RWPE2 (cell line): ENCODE data around the gene GOLGA8O.
"Not testable (repeated sequence)": the region's sequence is repeated elsewhere in the genome, so short reads cannot be mapped to it uniquely, and the experiment has no call there.

Experiments
- ATAC-seq: fragments of 200-7000 bp; cut with Tn5 transposase; 3 replicates; pipeline ENCODE4 v1.9.1; 2021; ENCODE audit warnings: low read depth
- DNase-seq: peaks from one replicate; pipeline ENCODE4 v3.0.0-alpha.2; 2020; ENCODE audit warnings: low spot score
- H3K27ac ChIP-seq: fragments of 450-650 bp; 2 replicates; pipeline ENCODE4 v1.5.1; 2017; ENCODE audit warnings: mild to moderate bottlenecking; ENCODE audit not compliant: poor library complexity, severe bottlenecking
- H3K27me3 ChIP-seq: fragments of 250-450 bp; sonication (Bioruptor Pico); 2 replicates; pipeline ENCODE4 v1.5.1; 2021; ENCODE audit warnings: mild to moderate bottlenecking, moderate library complexity; ENCODE audit not compliant: insufficient read depth, poor library complexity, severe bottlenecking
- H3K36me3 ChIP-seq: fragments of 250-450 bp; sonication (Bioruptor Pico); 2 replicates; pipeline ENCODE4 v1.5.1; 2020; ENCODE audit warnings: low read depth, mild to moderate bottlenecking, moderate library complexity
- H3K4me1 ChIP-seq: fragments of 250-450 bp; sonication (Bioruptor Pico); 2 replicates; pipeline ENCODE4 v1.5.1; 2021; ENCODE audit warnings: mild to moderate bottlenecking, moderate library complexity; ENCODE audit not compliant: insufficient read depth, poor library complexity, severe bottlenecking
- H3K4me3 ChIP-seq: fragments of 250-450 bp; sonication (Bioruptor Pico); 2 replicates; pipeline ENCODE4 v1.5.1; 2021; ENCODE audit warnings: mild to moderate bottlenecking, moderate library complexity; ENCODE audit not compliant: severe bottlenecking
- H3K9me3 ChIP-seq: fragments of 250-450 bp; sonication (Bioruptor Pico); 2 replicates; pipeline ENCODE4 v1.5.1; 2021; ENCODE audit warnings: mild to moderate bottlenecking, moderate library complexity; ENCODE audit not compliant: severe bottlenecking

Gene GOLGA8O

GRCh38 chr15:32455534-32455933 lies at the start of gene GOLGA8O:
GOLGA8O (minus strand) TSS chr15:32455634; CDS start chr15:32455536, 98 bp downstream.
- not testable (repeated sequence) for H3K36me3 ChIP-seq, H3K4me3 ChIP-seq, H3K27me3 ChIP-seq, H3K4me1 ChIP-seq, ATAC-seq, DNase-seq, H3K9me3 ChIP-seq, H3K27ac ChIP-seq

DNA sequence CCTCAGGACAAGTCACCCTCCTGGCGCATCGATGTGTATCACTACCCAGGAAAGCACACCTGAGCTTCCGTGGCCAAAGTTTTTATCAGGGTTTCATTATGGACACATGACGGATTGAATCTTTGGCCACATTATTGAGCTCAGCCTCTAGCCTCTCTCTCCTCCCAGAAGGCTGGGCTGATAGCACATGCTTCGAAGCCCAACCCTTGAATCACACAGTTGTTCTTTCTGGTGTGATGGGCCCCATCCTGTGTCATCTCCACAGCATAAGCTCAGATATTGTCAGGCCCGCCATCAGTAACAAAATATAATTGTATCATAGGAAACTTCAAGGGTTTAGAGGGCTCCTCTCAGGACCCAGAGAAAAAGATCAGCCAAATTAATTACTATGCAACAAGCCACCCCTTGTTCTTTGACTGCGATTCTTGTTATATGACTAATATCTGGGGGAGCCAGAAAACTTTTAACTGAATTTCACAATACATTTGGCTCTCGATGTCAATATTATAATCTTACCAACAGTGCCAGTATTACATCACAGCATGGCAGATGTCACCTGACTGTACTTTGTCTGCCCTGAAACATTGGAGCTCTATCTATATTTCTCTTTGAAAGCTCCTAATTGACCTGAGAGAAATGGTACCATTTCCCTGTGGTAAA lies 48.8 kb upstream of the GOLGA8O start:
- peak; percentile 77 for ATAC-seq
- H3K4me3 ChIP-seq, result not testable (repeated sequence)

DNA sequence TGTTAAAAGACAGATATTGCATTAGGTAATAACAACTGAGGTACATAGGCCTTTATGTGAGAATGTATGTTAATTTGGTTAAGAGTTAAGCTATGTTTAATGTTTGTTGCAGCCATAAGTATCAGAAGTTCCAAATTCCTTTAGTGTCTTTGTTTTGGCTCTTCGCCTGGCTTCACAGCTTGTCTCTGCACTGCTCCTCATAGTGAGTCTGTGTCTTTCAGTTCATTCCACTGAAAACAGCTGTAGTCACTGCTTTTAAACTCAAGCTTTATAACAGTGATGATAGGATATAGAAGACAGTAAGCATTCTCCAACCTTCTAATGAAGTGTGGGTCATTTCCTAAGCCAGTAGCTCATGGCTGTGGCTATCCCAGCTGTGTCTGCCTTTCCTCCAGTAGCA lies 47.5 kb upstream of the GOLGA8O start:
- not testable (repeated sequence) for H3K36me3 ChIP-seq, DNase-seq, H3K27ac ChIP-seq, H3K27me3 ChIP-seq, ATAC-seq, H3K4me3 ChIP-seq, H3K9me3 ChIP-seq, H3K4me1 ChIP-seq

More for the DNA sequence above, 48.8 kb upstream of the GOLGA8O start:
- DNase-seq, H3K27ac ChIP-seq, H3K4me1 ChIP-seq, H3K9me3 ChIP-seq, H3K27me3 ChIP-seq, H3K36me3 ChIP-seq: not testable (repeated sequence)

DNA sequence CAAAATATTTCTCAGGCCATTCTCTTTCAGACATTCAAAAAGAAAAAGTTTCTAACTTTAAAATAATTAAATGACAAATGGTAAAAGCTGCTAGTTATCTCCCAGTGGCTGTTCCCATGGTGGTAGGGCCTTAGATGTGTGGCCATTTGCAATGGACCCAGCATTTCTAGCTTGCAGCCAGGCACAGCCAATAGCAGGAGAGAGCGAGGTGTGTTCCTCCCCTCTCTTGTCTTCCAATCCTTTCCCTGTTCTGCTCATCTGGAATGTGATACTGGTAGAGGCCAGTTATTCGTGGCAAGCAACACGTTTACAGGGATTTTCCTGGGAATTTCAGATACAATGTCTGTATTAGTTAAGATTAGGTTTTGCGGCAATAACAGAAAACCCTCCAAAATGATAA lies 37.3 kb upstream of the GOLGA8O start:
- H3K4me3 ChIP-seq, ATAC-seq, H3K27me3 ChIP-seq, H3K9me3 ChIP-seq, H3K27ac ChIP-seq, DNase-seq, H3K36me3 ChIP-seq, H3K4me1 ChIP-seq: not testable (repeated sequence)

GRCh38 chr15:32486474-32486873 lies 31.0 kb upstream of the GOLGA8O start:
- not testable (repeated sequence) for H3K27ac ChIP-seq, H3K9me3 ChIP-seq, ATAC-seq, H3K27me3 ChIP-seq, H3K4me1 ChIP-seq, H3K4me3 ChIP-seq, H3K36me3 ChIP-seq
- peak; percentile 42 for DNase-seq

DNA sequence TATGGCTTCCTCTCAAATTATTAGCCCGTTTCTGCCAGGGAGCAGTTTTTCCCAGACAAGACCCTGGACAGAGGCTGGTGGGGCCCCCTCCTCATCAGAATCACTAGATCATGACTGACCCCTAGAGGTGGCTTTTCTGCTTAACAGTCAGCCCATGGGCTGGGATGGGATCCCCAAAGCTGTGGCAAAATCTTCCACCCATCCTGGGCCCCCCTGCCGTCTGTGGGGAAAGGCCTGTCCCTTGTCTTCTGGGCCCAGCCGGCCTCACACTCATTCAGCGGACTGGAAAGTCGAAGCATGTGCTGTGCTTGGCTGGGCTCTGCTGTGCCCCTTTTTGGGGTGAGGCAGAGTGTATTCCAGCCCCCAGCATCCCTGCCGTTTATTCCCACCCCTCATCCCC lies 27.9 kb upstream of the GOLGA8O start:
- not testable (repeated sequence) for H3K27me3 ChIP-seq, H3K4me3 ChIP-seq, H3K9me3 ChIP-seq, H3K36me3 ChIP-seq, ATAC-seq, H3K4me1 ChIP-seq, H3K27ac ChIP-seq
- DNase-seq, result peak; percentile 29

DNA sequence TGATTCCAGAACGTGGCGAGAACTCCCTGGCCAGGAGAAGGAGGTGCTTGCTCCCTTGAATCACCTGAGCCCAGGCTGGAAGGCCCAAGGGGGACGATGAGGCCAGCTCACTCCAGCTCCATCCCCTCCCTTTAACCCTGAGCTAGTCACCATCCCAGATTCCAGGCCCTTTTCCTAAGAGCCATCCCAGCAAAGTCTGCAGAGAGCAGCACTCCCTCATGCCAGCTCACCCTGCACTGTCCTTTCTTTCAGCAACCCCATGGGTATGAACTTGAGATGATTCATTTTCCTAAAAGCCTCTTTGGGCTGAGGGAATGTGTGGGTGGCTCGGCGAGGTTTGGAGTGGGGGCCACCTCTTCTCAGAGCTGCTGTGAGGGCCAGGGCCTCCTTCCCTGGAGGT lies 26.2 kb upstream of the GOLGA8O start:
- not testable (repeated sequence) for H3K4me3 ChIP-seq, H3K27me3 ChIP-seq, H3K9me3 ChIP-seq, DNase-seq, H3K4me1 ChIP-seq, H3K36me3 ChIP-seq, H3K27ac ChIP-seq
- ATAC-seq, result peak; percentile 68

GRCh38 chr15:32468076-32468475 lies 12.6 kb upstream of the GOLGA8O start:
- not testable (repeated sequence) for H3K27ac ChIP-seq, H3K4me1 ChIP-seq, H3K4me3 ChIP-seq, H3K36me3 ChIP-seq, DNase-seq, ATAC-seq, H3K27me3 ChIP-seq, H3K9me3 ChIP-seq

DNA sequence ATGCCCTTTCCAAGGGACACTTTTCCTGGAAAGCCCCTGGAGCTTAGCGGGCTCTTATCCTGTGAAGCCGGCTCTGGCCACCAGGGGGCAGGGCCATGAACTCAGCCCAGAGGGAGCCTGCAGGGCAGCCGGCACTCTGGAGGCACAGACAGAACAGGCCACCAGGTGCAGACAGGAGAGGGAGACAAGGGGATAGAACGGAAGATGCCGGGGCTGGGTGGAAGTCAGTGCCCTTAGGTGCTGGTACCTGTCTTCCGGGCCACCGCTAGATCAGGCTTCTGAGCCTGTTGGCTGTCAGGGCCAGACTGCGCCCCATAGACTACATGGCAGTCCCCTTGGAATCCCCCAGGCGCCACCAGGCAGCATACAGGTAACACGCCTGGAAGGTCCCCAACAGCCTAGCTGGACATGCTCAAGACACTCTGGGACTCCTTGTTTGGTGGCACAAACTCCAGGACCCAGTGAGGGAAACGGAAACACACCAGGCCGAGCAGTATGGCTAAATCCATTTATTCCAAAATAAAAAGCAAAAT lies 14.9 kb downstream of the GOLGA8O start:
- not testable (repeated sequence) for H3K27me3 ChIP-seq, H3K9me3 ChIP-seq, H3K36me3 ChIP-seq, H3K27ac ChIP-seq, DNase-seq, H3K4me3 ChIP-seq, H3K4me1 ChIP-seq
- ATAC-seq, result peak; percentile 83

GRCh38 chr15:32434102-32434963 lies 21.1 kb downstream of the GOLGA8O start:
- DNase-seq, H3K27me3 ChIP-seq, H3K4me1 ChIP-seq, H3K9me3 ChIP-seq, H3K27ac ChIP-seq, H3K4me3 ChIP-seq, H3K36me3 ChIP-seq: not testable (repeated sequence)
- ATAC-seq, result peak; percentile 80

DNA sequence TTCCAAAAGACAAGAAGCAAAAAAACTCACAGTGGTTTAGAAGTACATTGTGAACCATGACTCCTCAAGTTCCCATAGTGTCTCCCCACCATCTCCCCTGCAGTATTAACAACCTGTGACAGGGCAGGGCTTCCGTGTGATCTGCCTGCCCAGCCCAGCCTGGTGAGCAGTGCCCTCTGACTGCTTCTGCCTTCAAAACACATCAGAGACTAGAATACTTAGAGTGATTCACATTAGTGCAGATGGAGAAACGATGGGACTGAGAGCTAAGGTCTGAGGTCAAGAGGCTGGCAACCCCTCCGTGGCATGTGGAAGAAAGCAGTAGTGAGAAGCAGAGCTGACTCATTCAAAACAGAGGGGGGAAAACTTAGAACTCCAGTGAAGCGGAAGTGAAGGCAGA lies 27.8 kb downstream of the GOLGA8O start:
- not testable (repeated sequence) for ATAC-seq, H3K27me3 ChIP-seq, DNase-seq

More for the DNA sequence above, 27.8 kb downstream of the GOLGA8O start:
- H3K4me3 ChIP-seq, H3K36me3 ChIP-seq, H3K4me1 ChIP-seq, H3K9me3 ChIP-seq, H3K27ac ChIP-seq: not testable (repeated sequence)
